PC-9 (cell line): ENCODE data around the gene KDM4B.

Experiments
- CTCF ChIP-seq: fragments of 200-600 bp; sonication (generic); conservative IDR thresholded peaks from 2 replicates; pipeline ENCODE4 v1.6.1; 2017; ENCODE audit warnings: mixed run types, antibody characterized with exemption, mild to moderate bottlenecking, moderate library complexity
- EZH2 ChIP-seq: fragments of 200-600 bp; sonication (generic); IDR thresholded peaks from 2 replicates; pipeline ENCODE4 v1.8.0; 2017; ENCODE audit warnings: antibody characterized with exemption, low read depth

DNA sequence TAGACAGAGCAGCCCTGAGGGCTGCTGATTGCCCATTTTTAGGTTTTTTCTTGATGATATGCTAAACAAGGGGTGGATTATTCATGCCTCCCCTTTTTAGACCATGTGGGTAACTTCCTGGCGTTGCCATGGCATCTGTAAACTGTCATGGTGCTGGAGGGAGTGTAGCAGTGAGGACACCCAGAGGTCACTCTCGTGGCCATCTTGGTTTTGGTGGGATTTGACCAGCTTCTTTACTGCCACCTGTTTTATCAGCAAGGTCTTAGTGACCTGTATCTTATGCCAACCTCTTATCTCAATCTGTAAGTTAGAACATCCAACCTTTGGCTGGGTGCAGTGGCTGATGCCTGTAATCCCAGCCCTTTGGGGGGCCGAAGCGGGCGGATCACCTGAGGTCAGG is 223.7 kb downstream of the KDM4B start:
- TF ChIP-seq CTCF, result no peak
- no peak for TF ChIP-seq EZH2
